ENCODE results near the gene DDX24. TPM values are rescaled to one million over a fixed set of nuclear protein-coding genes. Genes with fewer than 3 reads are reported as not detected.

Gene DDX24
- total RNA-seq, 4 donors from 2014 or later, result 70.2 to 319 (median 87.7) TPM

DNA sequence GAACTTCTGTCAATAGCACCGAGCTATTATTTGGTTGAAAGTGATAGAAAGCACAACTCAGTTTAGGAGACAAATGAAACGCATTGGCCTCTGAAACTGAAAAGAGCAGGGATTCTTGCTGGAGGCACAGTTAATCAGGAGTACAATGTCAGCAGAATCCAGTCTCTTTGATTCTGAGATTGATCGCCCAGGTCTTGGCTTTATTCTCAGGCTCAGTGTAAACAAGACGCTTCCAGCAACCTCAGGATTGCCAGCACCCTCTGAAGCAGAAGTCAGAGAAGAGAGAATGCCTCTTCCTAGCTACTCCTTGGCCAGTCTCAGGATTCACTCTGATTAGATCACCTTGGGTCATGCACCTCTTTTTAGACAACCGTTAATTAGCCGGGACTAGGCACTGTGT, 66.6 kb downstream of the DDX24 start:
- H3K36me3 ChIP-seq, result no peaks in the 10 kb centered on the region
- DNase-seq, result no peak
- no peaks in the 10 kb centered on the region for H3K4me1 ChIP-seq
- intact Hi-C loops (cut with DNase I; ENCODE audit: low total_unique reads), result no loop called here
- WGBS, 2 donors (ENCODE audit: low coverage in 1 of 2), result 42 to 76% methylated on average over 2 to 6 of the region's 6 CpGs
- H3K27me3 ChIP-seq, result no peaks in the 10 kb centered on the region
- TF ChIP-seq POLR2AphosphoS5 (IDR thresholded peaks at IDR 0.05) (no peak), POLR2A (IDR thresholded peaks at IDR 0.05) (no peak), EP300 (IDR thresholded peaks at IDR 0.05; ENCODE audit: low read depth) (no peak)
- TF ChIP-seq, protein P1, sequence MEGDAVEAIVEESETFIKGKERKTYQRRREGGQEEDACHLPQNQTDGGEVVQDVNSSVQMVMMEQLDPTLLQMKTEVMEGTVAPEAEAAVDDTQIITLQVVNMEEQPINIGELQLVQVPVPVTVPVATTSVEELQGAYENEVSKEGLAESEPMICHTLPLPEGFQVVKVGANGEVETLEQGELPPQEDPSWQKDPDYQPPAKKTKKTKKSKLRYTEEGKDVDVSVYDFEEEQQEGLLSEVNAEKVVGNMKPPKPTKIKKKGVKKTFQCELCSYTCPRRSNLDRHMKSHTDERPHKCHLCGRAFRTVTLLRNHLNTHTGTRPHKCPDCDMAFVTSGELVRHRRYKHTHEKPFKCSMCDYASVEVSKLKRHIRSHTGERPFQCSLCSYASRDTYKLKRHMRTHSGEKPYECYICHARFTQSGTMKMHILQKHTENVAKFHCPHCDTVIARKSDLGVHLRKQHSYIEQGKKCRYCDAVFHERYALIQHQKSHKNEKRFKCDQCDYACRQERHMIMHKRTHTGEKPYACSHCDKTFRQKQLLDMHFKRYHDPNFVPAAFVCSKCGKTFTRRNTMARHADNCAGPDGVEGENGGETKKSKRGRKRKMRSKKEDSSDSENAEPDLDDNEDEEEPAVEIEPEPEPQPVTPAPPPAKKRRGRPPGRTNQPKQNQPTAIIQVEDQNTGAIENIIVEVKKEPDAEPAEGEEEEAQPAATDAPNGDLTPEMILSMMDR (IDR thresholded peaks at IDR 0.05), result no peak
- in situ Hi-C loops (cut with MboI; ENCODE audit: low pct_ligation_motif_present in 1 of 4, low pct_unique_long_range_greater_than_20kb in 1 of 4, low sequenced_read_pairs in 3 of 4), result no loop called here
- H3K9me3 ChIP-seq, result no peaks in the 10 kb centered on the region
- H3K27ac ChIP-seq, result no peak overlapping the region
- H3K4me3 ChIP-seq, result no peak overlapping the region

DNA sequence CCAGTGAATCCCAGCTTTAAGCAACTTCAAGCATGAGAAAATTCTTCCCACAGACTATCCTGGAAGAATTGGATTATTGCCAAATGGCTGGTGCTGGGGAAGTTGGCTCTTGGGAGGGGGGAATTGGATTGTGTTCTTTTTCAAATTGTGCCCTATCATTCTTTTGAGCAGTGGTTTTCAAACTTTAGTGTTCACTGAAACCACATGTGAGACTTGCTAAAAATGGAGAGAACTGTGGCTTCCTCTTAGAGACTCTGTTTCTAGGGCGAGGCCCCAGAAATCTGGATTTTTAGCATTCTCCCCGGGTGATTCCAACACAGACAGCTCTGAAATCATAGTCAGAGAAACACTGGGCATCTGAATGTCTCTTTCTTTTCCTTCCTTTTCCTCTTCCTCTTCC, 69.2 kb downstream of the DDX24 start:
- Histone ChIP-seq H3K36me3 (no peaks in the 10 kb centered on the region), H3K9me3 (no peaks in the 10 kb centered on the region), H3K4me1 (no peaks in the 10 kb centered on the region), H3K4me3 (no peak overlapping the region), H3K27ac (no peak overlapping the region), H3K27me3 (no peaks in the 10 kb centered on the region)
- no peak for DNase-seq
- 41 to 55% methylated on average over 2 of the region's 2 CpGs for WGBS, 2 donors (ENCODE audit: low coverage in 1 of 2)
- TF ChIP-seq POLR2A (IDR thresholded peaks at IDR 0.05) (no peak), POLR2AphosphoS5 (IDR thresholded peaks at IDR 0.05) (no peak), EP300 (IDR thresholded peaks at IDR 0.05; ENCODE audit: low read depth) (no peak)
- TF ChIP-seq, protein P1 (IDR thresholded peaks at IDR 0.05), result no peak
- intact Hi-C loops (cut with DNase I; ENCODE audit: low total_unique reads) (no loop called here), in situ Hi-C loops (cut with MboI; ENCODE audit: low pct_ligation_motif_present in 1 of 4, low pct_unique_long_range_greater_than_20kb in 1 of 4, low sequenced_read_pairs in 3 of 4) (no loop called here)

DNA sequence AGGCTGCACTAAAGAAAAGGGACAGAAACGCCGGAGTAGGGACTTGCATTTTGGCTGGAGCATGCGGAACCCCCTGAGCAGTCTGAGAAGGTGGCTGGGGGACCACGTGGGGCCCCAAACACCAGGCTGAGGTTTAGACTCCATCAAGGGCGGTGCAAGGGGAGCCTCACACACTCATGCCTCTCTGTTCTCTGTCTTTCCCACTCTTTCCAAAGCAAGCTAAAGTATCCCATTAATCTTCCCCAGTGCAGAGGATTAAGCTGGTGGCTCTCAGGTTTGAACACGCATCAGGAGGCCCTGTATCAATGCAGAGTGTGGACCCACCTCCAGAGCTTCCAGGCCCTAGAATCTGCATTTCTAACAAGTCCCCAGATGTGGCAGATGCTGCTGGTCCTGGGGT, 70.4 kb downstream of the DDX24 start:
- Histone ChIP-seq H3K4me1 (no peaks in the 10 kb centered on the region), H3K9me3 (no peaks in the 10 kb centered on the region), H3K27me3 (no peaks in the 10 kb centered on the region), H3K4me3 (no peak overlapping the region), H3K27ac (no peak overlapping the region), H3K36me3 (no peaks in the 10 kb centered on the region)
- DNase-seq, result no peak
- 91% methylated on average over 5 to 6 of the region's 6 CpGs for WGBS, 2 donors (ENCODE audit: low coverage in 1 of 2)
- no peak for TF ChIP-seq POLR2A (IDR thresholded peaks at IDR 0.05)
- TF ChIP-seq, protein P1 (IDR thresholded peaks at IDR 0.05), result no peak
- no peak for TF ChIP-seq EP300 (IDR thresholded peaks at IDR 0.05; ENCODE audit: low read depth)
- TF ChIP-seq POLR2AphosphoS5 (IDR thresholded peaks at IDR 0.05), result no peak
- in situ Hi-C loops (cut with MboI; ENCODE audit: low pct_ligation_motif_present in 1 of 4, low pct_unique_long_range_greater_than_20kb in 1 of 4, low sequenced_read_pairs in 3 of 4), result no loop called here
- intact Hi-C loops (cut with DNase I; ENCODE audit: low total_unique reads), result no loop called here

DNA sequence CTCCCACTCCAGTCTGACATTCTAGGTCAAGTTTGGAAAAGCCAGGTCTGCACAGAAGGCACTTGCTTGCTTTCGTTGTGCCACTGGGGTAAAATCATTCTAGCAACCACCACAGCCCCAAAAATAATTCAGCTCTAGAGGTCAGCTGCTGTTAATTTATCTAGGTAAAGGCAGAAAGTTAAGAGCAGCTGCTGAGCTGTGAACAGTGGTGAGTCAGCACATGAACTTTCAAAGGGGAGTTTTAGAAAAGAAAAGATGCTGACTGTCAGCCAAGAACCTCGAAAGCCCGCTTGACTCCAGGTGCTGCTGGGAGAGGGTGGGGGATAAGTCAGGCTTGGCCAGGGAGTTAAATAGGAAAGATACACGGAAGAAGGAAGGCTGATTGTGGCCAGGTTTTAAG, 71.2 kb downstream of the DDX24 start:
- intact Hi-C loops (cut with DNase I; ENCODE audit: low total_unique reads), result no loop called here
- 25 to 26% methylated on average over 3 to 4 of the region's 4 CpGs for WGBS, 2 donors (ENCODE audit: low coverage in 1 of 2)
- H3K27ac ChIP-seq, result peak overlapping the region in 1 of 4 donors; percentile 25
- no peaks in the 10 kb centered on the region for H3K4me1 ChIP-seq
- no peak for TF ChIP-seq POLR2AphosphoS5 (IDR thresholded peaks at IDR 0.05)
- TF ChIP-seq, protein P1 (IDR thresholded peaks at IDR 0.05), result no peak
- TF ChIP-seq POLR2A (IDR thresholded peaks at IDR 0.05), result no peak
- TF ChIP-seq EP300 (IDR thresholded peaks at IDR 0.05; ENCODE audit: low read depth), result no peak
- no peak overlapping the region for H3K4me3 ChIP-seq
- no peaks in the 10 kb centered on the region for H3K27me3 ChIP-seq
- no peaks in the 10 kb centered on the region for H3K9me3 ChIP-seq
- in situ Hi-C loops (cut with MboI; ENCODE audit: low pct_ligation_motif_present in 1 of 4, low pct_unique_long_range_greater_than_20kb in 1 of 4, low sequenced_read_pairs in 3 of 4), result no loop called here
- no peaks in the 10 kb centered on the region for H3K36me3 ChIP-seq
- DNase-seq, result no peak

Data from transverse colon (tissue), 4 donors.